ENCODE measurements around the gene CNTNAP2. TPM values are rescaled to one million over a fixed set of nuclear protein-coding genes. Genes with fewer than 3 reads are reported as not detected.

Gene CNTNAP2
- total RNA-seq, 4 donors from 2014 or later = 0.29 to 0.88 (median 0.33) TPM; not detected in 1

GRCh38 chr7:148374396-148375259 is 2258.0 kb downstream of the CNTNAP2 start:
- H3K27me3 ChIP-seq = no peaks in the 10 kb centered on the region
- no peaks in the 10 kb centered on the region for H3K36me3 ChIP-seq
- TF ChIP-seq CTCF (IDR thresholded peaks at IDR 0.05) = no peak
- TF ChIP-seq POLR2A (IDR thresholded peaks at IDR 0.05) = no peak
- H3K9me3 ChIP-seq = no peaks in the 10 kb centered on the region
- no peak for DNase-seq
- H3K4me3 ChIP-seq (replicated peaks in 1 of 3) = no peak overlapping the region
- WGBS, 2 donors = 82 to 87% methylated on average over 7 of the region's 7 CpGs
- no peak overlapping the region for H3K27ac ChIP-seq
- intact Hi-C loops (cut with DNase I) = no loop called here
- H3K4me1 ChIP-seq = no peaks in the 10 kb centered on the region

- no peak for TF ChIP-seq CTCF (IDR thresholded peaks at IDR 0.05)
- no peak for TF ChIP-seq POLR2A (IDR thresholded peaks at IDR 0.05)
- DNase-seq = no peak
- peaks cover 17 to 22% of the 10 kb centered on the region in 2 donors for H3K4me1 ChIP-seq
- 80 to 85% methylated on average over 9 of the region's 9 CpGs for WGBS, 2 donors
- no peak overlapping the region for H3K27ac ChIP-seq
- H3K4me3 ChIP-seq (replicated peaks in 1 of 3) = no peak overlapping the region
- no peaks in the 10 kb centered on the region for H3K9me3 ChIP-seq
- no peaks in the 10 kb centered on the region for H3K27me3 ChIP-seq
- intact Hi-C loops (cut with DNase I) = no loop called here
- H3K36me3 ChIP-seq = no peaks in the 10 kb centered on the region
Observed at GRCh38 chr7:148379677-148380076, 2263.1 kb downstream of the CNTNAP2 start.

- DNase-seq = no peak
- no peaks in the 10 kb centered on the region for H3K27me3 ChIP-seq
- H3K9me3 ChIP-seq = no peaks in the 10 kb centered on the region
- peaks cover 17 to 22% of the 10 kb centered on the region in 2 donors for H3K4me1 ChIP-seq
- no peak overlapping the region for H3K27ac ChIP-seq
- 83 to 84% methylated on average over 10 to 12 of the region's 13 CpGs for WGBS, 2 donors
- intact Hi-C loops (cut with DNase I) = no loop called here
- H3K4me3 ChIP-seq (replicated peaks in 1 of 3) = no peak overlapping the region
- TF ChIP-seq CTCF (IDR thresholded peaks at IDR 0.05) = no peak
- no peak for TF ChIP-seq POLR2A (IDR thresholded peaks at IDR 0.05)
- H3K36me3 ChIP-seq = no peaks in the 10 kb centered on the region
Observed at GRCh38 chr7:148380596-148381419, 2264.2 kb downstream of the CNTNAP2 start.

- Histone ChIP-seq H3K4me3 (replicated peaks in 1 of 3) (no peak overlapping the region), H3K4me1 (peaks cover 17 to 22% of the 10 kb centered on the region in 2 donors), H3K9me3 (no peaks in the 10 kb centered on the region), H3K36me3 (no peaks in the 10 kb centered on the region), H3K27ac (no peak overlapping the region), H3K27me3 (no peaks in the 10 kb centered on the region)
- WGBS, 2 donors = 21 to 46% methylated on average over 8 of the region's 8 CpGs
- intact Hi-C loops (cut with DNase I) = no loop called here
- DNase-seq = peak; percentile 63 to 67
- no peak for TF ChIP-seq POLR2A (IDR thresholded peaks at IDR 0.05)
- TF ChIP-seq CTCF (IDR thresholded peaks at IDR 0.05) = no peak
Observed at GRCh38 chr7:148382596-148382995, 2266.0 kb downstream of the CNTNAP2 start.
